Measurements from ENCODE around the gene DLG5.

DLG5 gene

GRCh38 chr10:77889277-77889903 lies 37.2 kb downstream of the DLG5 start:
- Histone ChIP-seq H3K36me3 (ENCODE audit: control insufficient read depth, insufficient read depth, low read length) (no peaks in the 10 kb centered on the region), H3K4me3 (replicated peaks; ENCODE audit: low read depth, low read length) (no peak overlapping the region), H3K27me3 (replicated peaks; ENCODE audit: control insufficient read depth, insufficient read depth, low read length) (no peaks in the 10 kb centered on the region)
- TF ChIP-seq CTCF (IDR thresholded peaks at IDR 0.05; ENCODE audit: insufficient read depth, low read length, poor library complexity, severe bottlenecking) = no peak
- DNase-seq (ENCODE audit: extremely low read depth, insufficient read length) = no peak

- no peaks in the 10 kb centered on the region for H3K36me3 ChIP-seq (ENCODE audit: control insufficient read depth, insufficient read depth, low read length)
- no peak overlapping the region for H3K4me3 ChIP-seq (replicated peaks; ENCODE audit: low read depth, low read length)
- no peaks in the 10 kb centered on the region for H3K27me3 ChIP-seq (replicated peaks; ENCODE audit: control insufficient read depth, insufficient read depth, low read length)
- no peak for TF ChIP-seq CTCF (IDR thresholded peaks at IDR 0.05; ENCODE audit: insufficient read depth, low read length, poor library complexity, severe bottlenecking)
- DNase-seq (ENCODE audit: extremely low read depth, insufficient read length) = no peak
These were observed 38.2 kb downstream of the DLG5 start for GRCh38 chr10:77888356-77888703.

- Histone ChIP-seq H3K4me3 (replicated peaks; ENCODE audit: low read depth, low read length) (no peak overlapping the region), H3K36me3 (ENCODE audit: control insufficient read depth, insufficient read depth, low read length) (no peaks in the 10 kb centered on the region), H3K27me3 (replicated peaks; ENCODE audit: control insufficient read depth, insufficient read depth, low read length) (no peaks in the 10 kb centered on the region)
- no peak for DNase-seq (ENCODE audit: extremely low read depth, insufficient read length)
- TF ChIP-seq CTCF (IDR thresholded peaks at IDR 0.05; ENCODE audit: insufficient read depth, low read length, poor library complexity, severe bottlenecking) = no peak
These were observed 38.8 kb downstream of the DLG5 start for GRCh38 chr10:77887631-77888355.

- Histone ChIP-seq H3K36me3 (ENCODE audit: control insufficient read depth, insufficient read depth, low read length) (no peaks in the 10 kb centered on the region), H3K4me3 (replicated peaks; ENCODE audit: low read depth, low read length) (no peak overlapping the region), H3K27me3 (replicated peaks; ENCODE audit: control insufficient read depth, insufficient read depth, low read length) (no peaks in the 10 kb centered on the region)
- no peak for TF ChIP-seq CTCF (IDR thresholded peaks at IDR 0.05; ENCODE audit: insufficient read depth, low read length, poor library complexity, severe bottlenecking)
- no peak for DNase-seq (ENCODE audit: extremely low read depth, insufficient read length)
These were observed 39.7 kb downstream of the DLG5 start for GRCh38 chr10:77886795-77887355.

GRCh38 chr10:77884181-77884580 lies 42.4 kb downstream of the DLG5 start:
- Histone ChIP-seq H3K4me3 (replicated peaks; ENCODE audit: low read depth, low read length) (no peak overlapping the region), H3K36me3 (ENCODE audit: control insufficient read depth, insufficient read depth, low read length) (no peaks in the 10 kb centered on the region), H3K27me3 (replicated peaks; ENCODE audit: control insufficient read depth, insufficient read depth, low read length) (no peaks in the 10 kb centered on the region)
- DNase-seq (ENCODE audit: extremely low read depth, insufficient read length) = no peak
- no peak for TF ChIP-seq CTCF (IDR thresholded peaks at IDR 0.05; ENCODE audit: insufficient read depth, low read length, poor library complexity, severe bottlenecking)

All from GM06990 (cell line).